Mesenchymal stem cell (in vitro differentiated cells and primary cell): Measurements from ENCODE around the gene CDC42EP4.

Experiments
- DNase-seq: peaks from one replicate; pipeline ENCODE4 v3.0.0-alpha.2; 2013
- H2AFZ ChIP-seq: one replicate; pipeline ENCODE4 v1.6.1; 2013; ENCODE audit warnings: low read depth, mild to moderate bottlenecking, control low read depth, inconsistent platforms, low read length, moderate library complexity
- H2AK5ac ChIP-seq: 2 replicates; pipeline ENCODE4 v1.6.1; 2013; ENCODE audit warnings: low read length, moderate library complexity, mild to moderate bottlenecking, inconsistent platforms; ENCODE audit not compliant: severe bottlenecking
- H2BK120ac ChIP-seq: one replicate; pipeline ENCODE4 v1.6.1; 2013; ENCODE audit warnings: low read depth, mild to moderate bottlenecking, inconsistent platforms, low read length, moderate library complexity
- H2BK12ac ChIP-seq, 2 experiments: one replicate each; pipeline ENCODE4 v1.6.1; 2013; ENCODE audit warnings: inconsistent platforms in 2 of 2, low read length in 2 of 2, mild to moderate bottlenecking in 2 of 2, moderate library complexity in 2 of 2, control low read depth in 1 of 2
- H2BK15ac ChIP-seq: one replicate; pipeline ENCODE4 v1.6.1; 2013; ENCODE audit warnings: mild to moderate bottlenecking, low read depth, inconsistent platforms; ENCODE audit not compliant: poor library complexity, severe bottlenecking
- H2BK5ac ChIP-seq: 2 replicates; pipeline ENCODE4 v1.6.1; 2013; ENCODE audit warnings: low read depth, mild to moderate bottlenecking, low read length, control low read depth, inconsistent platforms; ENCODE audit not compliant: poor library complexity, severe bottlenecking
- H3K14ac ChIP-seq, 2 experiments: one replicate each; pipeline ENCODE4 v1.6.1; 2013; ENCODE audit warnings: inconsistent platforms in 2 of 2, low read length in 2 of 2, control low read depth in 1 of 2, mild to moderate bottlenecking in 1 of 2, moderate library complexity in 1 of 2
- H3K18ac ChIP-seq, 2 experiments: one replicate each; pipeline ENCODE4 v1.6.1; 2013; ENCODE audit warnings: inconsistent platforms in 2 of 2, low read length in 2 of 2, control low read depth in 1 of 2, low read depth in 1 of 2, mild to moderate bottlenecking in 1 of 2
- H3K23ac ChIP-seq, 2 experiments: one replicate each; pipeline ENCODE4 v1.6.1; 2013; ENCODE audit warnings: inconsistent platforms in 2 of 2, low read length in 2 of 2, mild to moderate bottlenecking in 2 of 2, moderate library complexity in 2 of 2, control low read depth in 1 of 2
- H3K27ac ChIP-seq: 2 replicates; pipeline ENCODE4 v1.5.1; 2013; ENCODE audit warnings: mild to moderate bottlenecking, moderate library complexity, low read length, control low read depth, inconsistent platforms; ENCODE audit not compliant: poor library complexity, severe bottlenecking
- H3K27me3 ChIP-seq, 2 experiments: 2 replicates each; pipeline versions ENCODE4 v1.6.1 to v1.7.0; 2013; ENCODE audit warnings: low read length in 2 of 2, mild to moderate bottlenecking in 2 of 2, moderate library complexity in 2 of 2, control low read depth in 1 of 2, inconsistent platforms in 1 of 2; ENCODE audit not compliant: control insufficient read depth in 1 of 2, insufficient read depth in 1 of 2
- H3K36me3 ChIP-seq, 2 experiments: 2 replicates each; pipeline versions ENCODE4 v1.6.1 to v1.7.0; 2013; ENCODE audit warnings: low read length in 2 of 2, control low read depth in 1 of 2, inconsistent platforms in 1 of 2, low read depth in 1 of 2, mild to moderate bottlenecking in 1 of 2; ENCODE audit not compliant: insufficient read depth in 2 of 2, control insufficient read depth in 1 of 2
- H3K4ac ChIP-seq, 2 experiments: one replicate each; pipeline ENCODE4 v1.6.1; 2013; ENCODE audit warnings: inconsistent platforms in 2 of 2, low read length in 2 of 2, mild to moderate bottlenecking in 2 of 2, moderate library complexity in 2 of 2, control low read depth in 1 of 2, low read depth in 1 of 2
- H3K4me1 ChIP-seq: 2 replicates; pipeline ENCODE4 v1.6.1; 2013; ENCODE audit warnings: low read depth, low read length, control low read depth; ENCODE audit not compliant: control insufficient read depth, insufficient read depth
- H3K4me2 ChIP-seq: 2 replicates; pipeline ENCODE4 v1.6.1; 2013; ENCODE audit warnings: low read length, mild to moderate bottlenecking, inconsistent platforms; ENCODE audit not compliant: poor library complexity, severe bottlenecking
- H3K4me3 ChIP-seq, 2 experiments: 2 replicates each; pipeline versions ENCODE4 v1.5.1 to v1.7.0; 2013; ENCODE audit warnings: low read length in 2 of 2, mild to moderate bottlenecking in 2 of 2, control low read depth in 1 of 2, low read depth in 1 of 2; ENCODE audit not compliant: insufficient read depth in 1 of 2
- H3K79me1 ChIP-seq: replicated peaks from 2 replicates; pipeline ENCODE4 v1.6.1; 2013; ENCODE audit warnings: mild to moderate bottlenecking, control low read depth, low read length, inconsistent platforms; ENCODE audit not compliant: poor library complexity, severe bottlenecking
- H3K9ac ChIP-seq: 2 replicates; pipeline ENCODE4 v1.7.0; 2013; ENCODE audit warnings: mild to moderate bottlenecking, low read length, moderate library complexity
- H3K9me3 ChIP-seq: 2 replicates; pipeline ENCODE4 v1.7.0; 2013; ENCODE audit warnings: mild to moderate bottlenecking, low read length; ENCODE audit not compliant: control insufficient read depth
- H4K8ac ChIP-seq: one replicate; pipeline ENCODE4 v1.6.1; 2013; ENCODE audit warnings: inconsistent platforms, mild to moderate bottlenecking, low read length, moderate library complexity
- H4K91ac ChIP-seq: one replicate; pipeline ENCODE4 v1.6.1; 2013; ENCODE audit warnings: mild to moderate bottlenecking, low read length, inconsistent platforms
- WGBS: methylation state at CpG from one replicate; pipeline ENCODE4 v1.1.7; 2013; ENCODE audit warnings: mixed read lengths; 5-methylcytosine and 5-hydroxymethylcytosine counted together

Gene CDC42EP4

DNA sequence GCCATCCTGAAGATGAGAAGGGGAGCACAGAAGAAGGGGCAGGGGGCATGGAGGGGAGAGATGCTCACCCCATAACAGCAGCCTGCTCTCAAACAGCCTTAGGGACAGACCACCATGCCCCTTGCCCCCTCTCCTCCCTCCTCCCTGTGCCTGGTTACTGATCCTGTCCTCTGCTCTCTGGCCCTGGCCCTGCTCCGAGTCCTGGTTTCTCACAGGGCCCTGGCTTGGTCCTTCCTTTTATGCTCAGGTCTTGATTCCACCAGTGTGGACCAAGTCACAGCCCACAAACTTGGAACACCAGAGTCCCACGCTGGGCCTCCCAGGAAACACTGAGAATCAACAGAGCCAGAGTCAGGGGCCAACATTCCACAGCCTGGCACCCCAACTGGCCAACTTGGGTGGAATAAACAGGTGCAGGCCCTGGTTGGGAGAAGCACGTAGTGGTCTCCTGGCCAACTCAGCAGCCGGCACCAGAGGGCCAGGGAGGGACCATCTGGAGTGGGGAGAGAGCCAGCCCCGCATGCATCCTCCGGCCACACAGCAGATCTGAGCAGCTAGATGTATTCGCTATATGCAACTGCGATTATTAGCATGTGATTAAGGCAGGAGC lies 44.9 kb upstream of the CDC42EP4 start:
- no peaks in the 10 kb centered on the region for H3K79me1 ChIP-seq
- H4K8ac ChIP-seq, result no peak overlapping the region
- H3K27me3 ChIP-seq, result peaks cover 8 to 32% of the 10 kb centered on the region in 2 experiments
- DNase-seq, result no peak
- H3K4me2 ChIP-seq, result no peak overlapping the region
- no peak overlapping the region for H2BK12ac ChIP-seq
- H3K9ac ChIP-seq, result no peak overlapping the region
- peak overlapping the region in 1 of 2 experiments; percentile 80 for H3K14ac ChIP-seq
- H3K4ac ChIP-seq, result no peak overlapping the region
- no peak overlapping the region for H2BK120ac ChIP-seq
- H3K36me3 ChIP-seq, result peaks cover 0 to 3% of the 10 kb centered on the region in 2 experiments
- no peak overlapping the region for H4K91ac ChIP-seq
- no peak overlapping the region for H2AFZ ChIP-seq
- H3K9me3 ChIP-seq, result no peaks in the 10 kb centered on the region
- no peak overlapping the region for H2BK15ac ChIP-seq
- peaks cover 14% of the 10 kb centered on the region for H3K4me1 ChIP-seq
- H2AK5ac ChIP-seq, result no peak overlapping the region
- H3K23ac ChIP-seq, result peak overlapping the region in 1 of 2 experiments; percentile 16
- H3K18ac ChIP-seq, result no peak overlapping the region
- WGBS, result 88% methylated on average over 6 of the region's 8 CpGs
- no peak overlapping the region for H2BK5ac ChIP-seq
- no peak overlapping the region for H3K4me3 ChIP-seq
- H3K27ac ChIP-seq, result no peak overlapping the region

GRCh38 chr17:73354423-73355284 lies 42.9 kb upstream of the CDC42EP4 start:
- Histone ChIP-seq H3K9ac (no peak overlapping the region), H4K8ac (no peak overlapping the region), H3K14ac (no peak overlapping the region), H2BK120ac (no peak overlapping the region), H2BK12ac (no peak overlapping the region), H4K91ac (no peak overlapping the region), H2BK15ac (no peak overlapping the region), H3K4me3 (no peak overlapping the region), H3K79me1 (no peaks in the 10 kb centered on the region), H3K36me3 (peaks cover 0 to 3% of the 10 kb centered on the region in 2 experiments), H2BK5ac (no peak overlapping the region), H3K23ac (no peak overlapping the region), H3K4me2 (no peak overlapping the region), H3K4ac (no peak overlapping the region), H2AFZ (no peak overlapping the region), H3K9me3 (no peaks in the 10 kb centered on the region), H3K4me1 (peaks cover 8% of the 10 kb centered on the region), H3K27me3 (peaks cover 8 to 24% of the 10 kb centered on the region in 2 experiments), H2AK5ac (no peak overlapping the region), H3K27ac (no peak overlapping the region), H3K18ac (no peak overlapping the region)
- WGBS, result 94% methylated on average over 17 of the region's 21 CpGs
- DNase-seq, result no peak

GRCh38 chr17:73352261-73352660 lies 40.5 kb upstream of the CDC42EP4 start:
- no peak overlapping the region for H2AK5ac ChIP-seq
- no peak overlapping the region for H3K14ac ChIP-seq
- no peak overlapping the region for H3K9ac ChIP-seq
- no peak overlapping the region for H3K18ac ChIP-seq
- no peak overlapping the region for H3K4me2 ChIP-seq
- 91% methylated on average over 13 of the region's 13 CpGs for WGBS
- no peak for DNase-seq
- no peak overlapping the region for H4K8ac ChIP-seq
- H2BK5ac ChIP-seq, result no peak overlapping the region
- H2AFZ ChIP-seq, result no peak overlapping the region
- no peak overlapping the region for H2BK120ac ChIP-seq
- no peaks in the 10 kb centered on the region for H3K79me1 ChIP-seq
- no peaks in the 10 kb centered on the region for H3K36me3 ChIP-seq
- H2BK15ac ChIP-seq, result no peak overlapping the region
- H3K4ac ChIP-seq, result no peak overlapping the region
- H4K91ac ChIP-seq, result no peak overlapping the region
- H3K4me3 ChIP-seq, result no peak overlapping the region
- H3K27ac ChIP-seq, result no peak overlapping the region
- peaks cover 11% of the 10 kb centered on the region for H3K4me1 ChIP-seq
- no peak overlapping the region for H3K23ac ChIP-seq
- peaks cover 0 to 2% of the 10 kb centered on the region in 2 experiments for H3K27me3 ChIP-seq
- no peak overlapping the region for H2BK12ac ChIP-seq
- H3K9me3 ChIP-seq, result no peaks in the 10 kb centered on the region

DNA sequence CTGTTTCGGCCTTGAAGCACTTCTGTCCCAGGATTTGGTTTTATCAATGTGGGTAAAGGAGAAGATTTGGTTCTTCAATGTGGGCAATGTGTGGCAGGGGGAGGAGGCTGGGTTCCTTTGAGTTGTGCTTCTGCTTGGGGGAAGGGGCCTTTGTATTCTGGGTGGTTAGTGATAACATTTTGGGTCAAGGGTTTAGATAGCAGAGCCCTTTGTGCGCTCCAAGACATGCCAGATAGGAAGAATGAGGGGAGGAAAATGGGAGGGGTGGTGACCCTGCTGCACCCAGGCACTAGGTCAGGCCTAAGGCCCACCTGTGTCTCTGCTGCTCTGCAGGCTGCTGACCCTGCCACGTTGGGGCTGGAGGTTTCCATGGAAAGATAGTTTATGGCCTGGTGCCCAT lies 40.0 kb upstream of the CDC42EP4 start:
- H3K4ac ChIP-seq, result no peak overlapping the region
- H3K4me3 ChIP-seq, result no peak overlapping the region
- no peaks in the 10 kb centered on the region for H3K79me1 ChIP-seq
- no peak for DNase-seq
- no peaks in the 10 kb centered on the region for H3K9me3 ChIP-seq
- peaks cover 0 to 2% of the 10 kb centered on the region in 2 experiments for H3K27me3 ChIP-seq
- H3K18ac ChIP-seq, result no peak overlapping the region
- no peak overlapping the region for H2BK120ac ChIP-seq
- H4K8ac ChIP-seq, result no peak overlapping the region
- H3K36me3 ChIP-seq, result no peaks in the 10 kb centered on the region
- no peak overlapping the region for H2AK5ac ChIP-seq
- no peak overlapping the region for H3K14ac ChIP-seq
- no peak overlapping the region for H4K91ac ChIP-seq
- no peak overlapping the region for H2AFZ ChIP-seq
- H2BK15ac ChIP-seq, result no peak overlapping the region
- no peak overlapping the region for H3K27ac ChIP-seq
- H3K4me2 ChIP-seq, result no peak overlapping the region
- no peak overlapping the region for H3K23ac ChIP-seq
- WGBS, result 83% methylated on average over 3 of the region's 3 CpGs
- H2BK12ac ChIP-seq, result no peak overlapping the region
- no peak overlapping the region for H3K9ac ChIP-seq
- H2BK5ac ChIP-seq, result no peak overlapping the region
- H3K4me1 ChIP-seq, result peaks cover 14% of the 10 kb centered on the region
